Astrocyte of the cerebellum (primary cell): Measurements from ENCODE around the gene SLC66A2.
"Not testable (repeated sequence)": the region's sequence is repeated elsewhere in the genome, so short reads cannot be mapped to it uniquely, and the experiment has no call there.

Experiments used
- DNase-seq: peaks from one replicate; pipeline ENCODE4 v3.0.0-alpha.2; 2011; ENCODE audit warnings: low read depth
- H3K4me3 ChIP-seq: 2 replicates; pipeline ENCODE4 v1.5.1; 2011; ENCODE audit warnings: mild to moderate bottlenecking, low read depth, low read length, moderate library complexity
- in situ Hi-C: cut with HindIII; loops from 2 replicates; pipeline ENCODE4 v1.10.0; 2017; ENCODE audit warnings: low sequenced_read_pairs
- TF ChIP-seq, protein P1 (sequence below): IDR thresholded peaks from 2 replicates; pipeline ENCODE4 v1.5.1; 2012; ENCODE audit warnings: low read length, low read depth, moderate library complexity, mild to moderate bottlenecking; ENCODE audit errors: missing control alignments

SLC66A2 gene

DNA sequence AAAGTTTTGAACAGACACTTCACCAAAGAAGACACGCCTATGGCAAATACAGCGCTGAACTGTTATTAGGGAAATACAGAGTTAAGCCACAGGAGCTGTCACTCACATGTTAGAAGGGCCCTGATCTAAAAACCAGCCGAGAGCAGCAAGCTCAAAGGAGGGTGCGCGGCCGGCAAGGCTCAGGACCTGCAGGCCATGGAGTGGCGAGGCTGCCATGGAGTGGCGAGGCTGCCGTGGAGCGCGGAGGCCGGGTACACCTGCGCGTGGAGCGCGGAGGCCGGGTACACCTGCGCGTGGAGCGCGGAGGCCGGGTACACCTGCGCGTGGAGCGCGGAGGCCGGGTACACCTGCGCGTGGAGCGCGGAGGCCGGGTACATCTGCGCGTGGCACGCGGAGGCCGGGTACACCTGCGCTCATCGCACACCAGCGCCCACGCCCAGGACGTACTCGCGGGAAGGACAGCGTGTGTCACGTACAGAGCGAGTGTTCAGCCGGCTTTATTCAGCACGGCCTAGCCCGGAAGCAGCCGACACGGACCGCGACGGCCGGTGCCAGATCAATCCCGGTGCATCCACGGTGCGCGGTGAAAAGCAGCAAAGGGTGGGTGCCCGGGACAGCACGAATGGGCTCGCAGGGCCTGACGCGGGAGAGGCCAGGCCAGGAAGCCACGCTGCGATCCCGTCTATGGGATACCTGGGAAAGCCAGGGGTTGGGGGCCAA is 68.8 kb downstream of the SLC66A2 start:
- in situ Hi-C loops: no loop called here
- TF ChIP-seq, protein P1, sequence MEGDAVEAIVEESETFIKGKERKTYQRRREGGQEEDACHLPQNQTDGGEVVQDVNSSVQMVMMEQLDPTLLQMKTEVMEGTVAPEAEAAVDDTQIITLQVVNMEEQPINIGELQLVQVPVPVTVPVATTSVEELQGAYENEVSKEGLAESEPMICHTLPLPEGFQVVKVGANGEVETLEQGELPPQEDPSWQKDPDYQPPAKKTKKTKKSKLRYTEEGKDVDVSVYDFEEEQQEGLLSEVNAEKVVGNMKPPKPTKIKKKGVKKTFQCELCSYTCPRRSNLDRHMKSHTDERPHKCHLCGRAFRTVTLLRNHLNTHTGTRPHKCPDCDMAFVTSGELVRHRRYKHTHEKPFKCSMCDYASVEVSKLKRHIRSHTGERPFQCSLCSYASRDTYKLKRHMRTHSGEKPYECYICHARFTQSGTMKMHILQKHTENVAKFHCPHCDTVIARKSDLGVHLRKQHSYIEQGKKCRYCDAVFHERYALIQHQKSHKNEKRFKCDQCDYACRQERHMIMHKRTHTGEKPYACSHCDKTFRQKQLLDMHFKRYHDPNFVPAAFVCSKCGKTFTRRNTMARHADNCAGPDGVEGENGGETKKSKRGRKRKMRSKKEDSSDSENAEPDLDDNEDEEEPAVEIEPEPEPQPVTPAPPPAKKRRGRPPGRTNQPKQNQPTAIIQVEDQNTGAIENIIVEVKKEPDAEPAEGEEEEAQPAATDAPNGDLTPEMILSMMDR: no peak
- no peak for DNase-seq
- H3K4me3 ChIP-seq: no peak overlapping the region

DNA sequence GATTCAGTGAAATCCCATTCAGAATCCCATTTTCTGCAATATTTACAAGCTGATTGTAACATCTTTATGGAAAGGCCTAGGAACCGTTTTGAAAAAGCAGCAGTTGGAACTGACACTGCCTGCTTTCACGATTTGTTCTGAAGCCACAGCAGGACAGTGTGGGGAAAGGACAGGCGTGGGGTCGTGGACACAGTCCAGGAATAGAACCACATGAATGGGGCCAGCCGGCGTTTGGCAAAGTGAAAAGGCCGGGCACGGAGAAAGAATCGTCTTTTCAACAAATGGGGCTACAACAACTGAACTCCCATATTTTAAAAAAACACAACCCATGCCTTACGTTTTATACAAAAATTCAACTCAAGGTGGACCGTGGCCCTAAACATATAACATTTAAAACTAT is 69.8 kb downstream of the SLC66A2 start:
- TF ChIP-seq, protein P1: no peak
- in situ Hi-C loops: no loop called here
- H3K4me3 ChIP-seq: no peak overlapping the region
- no peak for DNase-seq

DNA sequence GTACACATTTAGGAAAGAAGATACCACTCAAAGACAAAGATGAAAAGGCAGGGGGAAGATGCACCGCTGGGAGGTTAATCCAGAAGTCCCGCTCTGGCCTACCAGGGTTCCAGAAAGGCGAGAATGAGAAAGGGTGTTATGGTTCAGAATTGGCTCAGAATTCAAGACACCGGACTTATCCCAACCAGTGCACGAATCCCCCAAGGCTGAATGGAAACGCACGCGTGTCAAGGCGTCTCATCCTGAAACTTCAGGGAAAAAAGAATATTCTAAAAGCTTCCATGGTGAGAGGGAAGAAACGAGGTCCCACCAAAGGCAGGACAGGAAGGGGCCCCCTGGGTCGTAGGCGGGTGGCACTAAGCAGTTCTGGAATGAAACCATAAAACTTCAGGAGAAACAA is 71.9 kb downstream of the SLC66A2 start:
- TF ChIP-seq, protein P1: no peak
- in situ Hi-C loops: loop anchor here (5.0 kb wide), 1 partner anchor 52 kb away; no protein-coding TSS in a partner anchor
- H3K4me3 ChIP-seq: no peak overlapping the region
- no peak for DNase-seq

DNA sequence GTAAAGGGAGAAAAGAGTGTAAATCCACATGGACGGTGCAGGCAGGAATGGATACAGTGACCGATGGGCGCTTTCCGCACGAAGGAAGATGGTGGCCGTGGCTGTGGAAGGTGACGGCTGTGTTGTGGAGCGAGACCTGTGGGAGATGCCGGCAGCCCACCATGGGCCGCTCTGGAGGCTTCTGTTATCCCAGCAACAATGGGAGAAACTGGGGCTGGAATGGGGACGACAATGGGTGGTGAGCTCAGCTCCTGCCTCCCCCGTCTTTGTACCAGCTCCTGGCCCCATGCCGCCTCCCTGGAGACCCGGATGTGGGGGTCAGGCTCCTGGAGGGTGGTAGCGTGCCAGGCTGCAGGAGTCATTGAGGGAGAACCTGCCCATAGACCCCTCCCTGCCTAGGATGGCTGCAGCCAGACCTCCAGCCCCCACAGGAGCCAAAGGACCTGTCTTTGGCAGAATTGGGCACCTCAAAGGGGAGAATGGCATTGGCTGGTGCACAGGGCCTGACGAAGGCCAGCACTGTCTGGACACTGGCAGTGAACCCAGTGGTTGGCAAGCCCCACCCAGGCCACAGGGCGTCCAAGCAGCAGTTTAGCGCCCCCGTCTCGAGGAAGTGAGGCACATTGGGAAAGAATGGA is 72.6 kb downstream of the SLC66A2 start:
- no peak overlapping the region for H3K4me3 ChIP-seq
- no peak for DNase-seq
- TF ChIP-seq, protein P1: no peak
- in situ Hi-C loops: loop anchor here (5.0 kb wide), 1 partner anchor 52 kb away; no protein-coding TSS in a partner anchor

DNA sequence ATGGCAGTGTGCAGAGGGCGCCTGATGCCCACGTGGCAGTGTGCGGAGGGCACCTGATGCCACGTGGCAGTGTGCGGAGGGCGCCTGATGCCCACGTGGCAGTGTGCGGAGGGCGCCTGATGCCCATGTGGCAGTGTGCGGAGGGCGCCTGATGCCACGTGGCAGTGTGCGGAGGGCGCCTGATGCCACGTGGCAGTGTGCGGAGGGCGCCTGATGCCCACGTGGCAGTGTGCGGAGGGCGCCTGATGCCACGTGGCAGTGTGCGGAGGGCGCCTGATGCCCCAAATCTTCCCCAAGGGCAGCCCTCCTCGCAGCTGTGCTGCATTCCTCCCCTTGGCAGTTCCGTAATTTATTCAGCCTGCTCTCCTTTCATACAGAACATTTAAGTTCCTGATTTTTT is 73.2 kb downstream of the SLC66A2 start:
- not testable (repeated sequence) for DNase-seq, H3K4me3 ChIP-seq
- in situ Hi-C loops: loop anchor here (5.0 kb wide), 1 partner anchor 51 kb away; no protein-coding TSS in a partner anchor

DNA sequence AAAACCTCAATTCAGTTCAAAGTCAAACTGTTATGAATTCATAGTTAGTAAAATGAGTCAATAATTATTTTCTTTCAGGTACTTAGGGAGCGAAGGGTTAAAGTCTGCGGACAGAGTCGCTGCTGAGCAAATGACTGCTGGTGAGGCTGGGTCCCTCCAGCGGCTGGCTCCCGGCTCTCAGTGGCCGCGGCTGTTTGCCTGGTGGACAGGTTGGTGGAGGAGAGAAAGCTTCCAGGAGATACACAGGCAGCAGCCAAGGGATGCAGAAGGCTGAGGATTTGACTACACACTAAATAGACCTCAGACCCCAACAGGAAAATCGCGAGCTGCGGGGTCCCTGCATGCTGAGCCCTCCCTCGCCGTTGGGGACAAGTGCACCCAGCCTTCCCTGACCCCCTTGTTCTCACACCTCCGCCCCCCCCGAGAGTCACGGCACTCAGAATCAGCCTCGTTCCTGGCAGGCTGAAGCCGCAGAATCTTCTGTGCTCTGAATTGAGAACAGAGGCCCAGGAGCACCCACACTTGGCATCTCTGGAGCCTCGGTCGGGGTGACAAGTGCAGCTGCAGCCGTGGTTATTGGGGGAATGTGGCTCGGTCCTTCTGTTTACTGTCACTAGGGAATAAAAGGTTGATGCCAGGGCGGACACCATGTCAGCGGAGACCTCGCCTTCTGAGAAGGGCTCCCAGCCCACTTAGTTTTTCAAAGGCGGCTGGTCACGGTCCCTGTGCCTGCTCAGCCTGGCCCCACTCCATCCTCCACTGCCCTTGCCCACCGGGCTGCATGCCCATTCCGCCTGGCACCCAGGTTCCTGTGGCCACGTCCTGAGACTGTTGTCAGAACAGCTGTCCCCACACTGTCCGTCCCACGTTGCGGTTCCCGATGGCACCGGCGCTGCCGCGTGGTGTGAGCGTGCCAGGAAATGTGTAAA is 74.0 kb downstream of the SLC66A2 start:
- TF ChIP-seq, protein P1: no peak
- no peak for DNase-seq
- H3K4me3 ChIP-seq: no peak overlapping the region
- in situ Hi-C loops: loop anchor here (5.0 kb wide), 1 partner anchor 50 kb away; no protein-coding TSS in a partner anchor
